ENCODE data around the gene KCNJ15. TPM values are rescaled to one million over a fixed set of nuclear protein-coding genes. Genes with fewer than 3 reads are reported as not detected.

The KCNJ15 gene
- polyA plus RNA-seq, 1 donor from 2014 or later, result not detected

DNA sequence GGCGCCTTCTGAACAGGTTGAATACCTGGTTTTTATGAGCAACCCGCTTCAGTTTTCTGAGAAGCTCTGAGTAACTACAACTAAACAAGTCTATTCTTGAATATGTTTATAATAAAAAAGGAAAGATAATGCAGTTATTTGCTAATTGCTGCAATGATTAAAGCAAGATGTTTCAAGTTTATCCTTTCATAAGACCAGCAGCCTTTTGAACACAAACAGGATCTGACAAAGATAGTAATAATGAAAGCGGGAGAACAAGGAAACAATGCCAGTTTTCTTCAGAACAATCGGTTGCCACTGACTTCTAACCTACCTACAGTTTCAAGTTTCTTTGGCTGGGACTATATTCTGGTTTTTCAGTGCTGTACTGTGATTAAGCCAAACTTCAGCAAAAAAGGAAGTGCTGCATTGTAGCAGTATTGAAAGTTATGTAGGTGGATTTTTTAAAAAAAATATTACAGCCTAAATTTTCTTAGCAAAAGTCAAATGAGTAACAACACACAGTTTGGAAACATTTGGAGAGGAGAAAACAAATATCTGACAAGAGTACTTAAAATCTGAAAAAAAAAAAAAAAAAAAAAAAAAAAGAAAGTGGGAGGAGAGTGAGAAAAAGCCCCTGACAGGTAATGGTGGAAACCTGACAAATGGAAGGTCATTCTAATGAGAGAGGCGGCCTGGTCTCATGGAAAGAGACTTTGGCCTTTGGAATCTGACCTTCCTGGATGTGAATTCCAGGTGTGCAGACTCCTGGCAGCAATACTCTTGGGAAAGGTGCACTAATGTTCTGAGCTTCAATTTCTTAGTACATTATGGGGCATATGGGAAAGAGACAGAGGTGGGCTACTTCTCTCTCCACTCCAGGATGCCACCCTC lies 11.4 kb downstream of the KCNJ15 start:
- Histone ChIP-seq H3K4me2 (ENCODE audit: low read length) (no peak overlapping the region), H3K9me3 (ENCODE audit: low read length) (no peaks in the 10 kb centered on the region), H3K36me3 (ENCODE audit: insufficient read depth, low read length) (no peaks in the 10 kb centered on the region), H3F3A (ENCODE audit: insufficient read depth, low read length, poor library complexity, severe bottlenecking) (no peaks in the 10 kb centered on the region), H3K27ac (ENCODE audit: low read length) (no peak overlapping the region), H3K9me2 (ENCODE audit: insufficient read depth, low read length) (no peaks in the 10 kb centered on the region), H3K4me3 (ENCODE audit: low read length) (no peak overlapping the region), H3K79me2 (replicated peaks; ENCODE audit: insufficient read depth, low read length) (no peaks in the 10 kb centered on the region), H3K9ac (ENCODE audit: low read length) (no peak overlapping the region), H2AFZ (ENCODE audit: low read depth, low read length) (no peak overlapping the region), H4K20me1 (ENCODE audit: insufficient read depth) (no peaks in the 10 kb centered on the region), H3K27me3 (ENCODE audit: insufficient read depth, low read depth, low read length) (no peaks in the 10 kb centered on the region)
- TF ChIP-seq SMC3 (conservative IDR thresholded peaks at IDR 0.05; ENCODE audit: poor library complexity) (no peak), TAF1 (IDR thresholded peaks at IDR 0.05; ENCODE audit: low read depth) (no peak), MXI1 (conservative IDR thresholded peaks at IDR 0.05; ENCODE audit: poor library complexity, severe bottlenecking) (no peak), RAD21 (conservative IDR thresholded peaks at IDR 0.05) (no peak), EP300 (conservative IDR thresholded peaks at IDR 0.05; ENCODE audit: poor library complexity, severe bottlenecking) (no peak), EZH2 (IDR thresholded peaks at IDR 0.05; ENCODE audit: borderline replicate concordance, insufficient read depth, low read length, poor library complexity, severe bottlenecking) (no peak), POLR2AphosphoS5 (IDR thresholded peaks at IDR 0.05) (no peak)
- TF ChIP-seq, protein P1, sequence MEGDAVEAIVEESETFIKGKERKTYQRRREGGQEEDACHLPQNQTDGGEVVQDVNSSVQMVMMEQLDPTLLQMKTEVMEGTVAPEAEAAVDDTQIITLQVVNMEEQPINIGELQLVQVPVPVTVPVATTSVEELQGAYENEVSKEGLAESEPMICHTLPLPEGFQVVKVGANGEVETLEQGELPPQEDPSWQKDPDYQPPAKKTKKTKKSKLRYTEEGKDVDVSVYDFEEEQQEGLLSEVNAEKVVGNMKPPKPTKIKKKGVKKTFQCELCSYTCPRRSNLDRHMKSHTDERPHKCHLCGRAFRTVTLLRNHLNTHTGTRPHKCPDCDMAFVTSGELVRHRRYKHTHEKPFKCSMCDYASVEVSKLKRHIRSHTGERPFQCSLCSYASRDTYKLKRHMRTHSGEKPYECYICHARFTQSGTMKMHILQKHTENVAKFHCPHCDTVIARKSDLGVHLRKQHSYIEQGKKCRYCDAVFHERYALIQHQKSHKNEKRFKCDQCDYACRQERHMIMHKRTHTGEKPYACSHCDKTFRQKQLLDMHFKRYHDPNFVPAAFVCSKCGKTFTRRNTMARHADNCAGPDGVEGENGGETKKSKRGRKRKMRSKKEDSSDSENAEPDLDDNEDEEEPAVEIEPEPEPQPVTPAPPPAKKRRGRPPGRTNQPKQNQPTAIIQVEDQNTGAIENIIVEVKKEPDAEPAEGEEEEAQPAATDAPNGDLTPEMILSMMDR (IDR thresholded peaks at IDR 0.05; ENCODE audit: poor library complexity, severe bottlenecking), result no peak
- TF ChIP-seq, protein P2, sequence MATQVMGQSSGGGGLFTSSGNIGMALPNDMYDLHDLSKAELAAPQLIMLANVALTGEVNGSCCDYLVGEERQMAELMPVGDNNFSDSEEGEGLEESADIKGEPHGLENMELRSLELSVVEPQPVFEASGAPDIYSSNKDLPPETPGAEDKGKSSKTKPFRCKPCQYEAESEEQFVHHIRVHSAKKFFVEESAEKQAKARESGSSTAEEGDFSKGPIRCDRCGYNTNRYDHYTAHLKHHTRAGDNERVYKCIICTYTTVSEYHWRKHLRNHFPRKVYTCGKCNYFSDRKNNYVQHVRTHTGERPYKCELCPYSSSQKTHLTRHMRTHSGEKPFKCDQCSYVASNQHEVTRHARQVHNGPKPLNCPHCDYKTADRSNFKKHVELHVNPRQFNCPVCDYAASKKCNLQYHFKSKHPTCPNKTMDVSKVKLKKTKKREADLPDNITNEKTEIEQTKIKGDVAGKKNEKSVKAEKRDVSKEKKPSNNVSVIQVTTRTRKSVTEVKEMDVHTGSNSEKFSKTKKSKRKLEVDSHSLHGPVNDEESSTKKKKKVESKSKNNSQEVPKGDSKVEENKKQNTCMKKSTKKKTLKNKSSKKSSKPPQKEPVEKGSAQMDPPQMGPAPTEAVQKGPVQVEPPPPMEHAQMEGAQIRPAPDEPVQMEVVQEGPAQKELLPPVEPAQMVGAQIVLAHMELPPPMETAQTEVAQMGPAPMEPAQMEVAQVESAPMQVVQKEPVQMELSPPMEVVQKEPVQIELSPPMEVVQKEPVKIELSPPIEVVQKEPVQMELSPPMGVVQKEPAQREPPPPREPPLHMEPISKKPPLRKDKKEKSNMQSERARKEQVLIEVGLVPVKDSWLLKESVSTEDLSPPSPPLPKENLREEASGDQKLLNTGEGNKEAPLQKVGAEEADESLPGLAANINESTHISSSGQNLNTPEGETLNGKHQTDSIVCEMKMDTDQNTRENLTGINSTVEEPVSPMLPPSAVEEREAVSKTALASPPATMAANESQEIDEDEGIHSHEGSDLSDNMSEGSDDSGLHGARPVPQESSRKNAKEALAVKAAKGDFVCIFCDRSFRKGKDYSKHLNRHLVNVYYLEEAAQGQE (IDR thresholded peaks at IDR 0.05; ENCODE audit: borderline replicate concordance), result no peak

DNA sequence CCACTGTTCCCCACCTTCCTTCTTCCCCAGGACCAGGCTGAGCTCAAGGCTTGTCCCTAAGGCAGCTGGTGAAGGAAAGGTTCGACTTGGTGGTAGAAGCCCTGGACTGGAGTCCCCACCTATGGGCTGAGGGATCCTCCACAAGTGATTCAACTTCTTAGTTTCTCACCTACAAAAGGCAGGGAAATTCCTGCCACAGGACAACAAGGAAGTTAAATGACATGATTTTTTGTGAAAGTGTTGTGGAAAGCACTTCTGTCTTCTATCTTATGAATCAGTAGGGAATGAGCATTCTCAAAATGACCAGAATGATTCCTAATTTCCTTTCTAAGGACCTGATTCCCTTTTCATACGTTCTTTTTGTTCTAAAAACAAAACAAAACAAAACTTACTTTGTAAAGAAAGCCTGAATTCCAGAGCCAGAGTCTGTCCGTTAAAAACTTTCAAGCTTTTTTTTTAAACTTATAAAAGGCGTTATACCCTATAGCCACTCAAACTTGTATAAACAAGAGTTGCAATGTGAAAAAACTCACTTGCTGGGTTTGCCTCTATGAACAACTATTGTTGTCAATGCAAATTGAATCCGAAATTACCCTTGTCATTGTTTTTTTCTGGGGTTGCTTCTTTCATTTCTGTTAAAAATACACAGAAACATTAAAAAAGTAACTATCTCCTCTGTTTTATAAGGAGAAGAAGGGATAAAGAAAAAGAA lies 12.2 kb downstream of the KCNJ15 start:
- TF ChIP-seq TAF1 (IDR thresholded peaks at IDR 0.05; ENCODE audit: low read depth), result no peak
- TF ChIP-seq POLR2AphosphoS5 (IDR thresholded peaks at IDR 0.05), result no peak
- TF ChIP-seq, protein P2 (IDR thresholded peaks at IDR 0.05; ENCODE audit: borderline replicate concordance), result no peak
- TF ChIP-seq, protein P1 (IDR thresholded peaks at IDR 0.05; ENCODE audit: poor library complexity, severe bottlenecking), result no peak
- no peak for TF ChIP-seq RAD21 (conservative IDR thresholded peaks at IDR 0.05)
- TF ChIP-seq MXI1 (conservative IDR thresholded peaks at IDR 0.05; ENCODE audit: poor library complexity, severe bottlenecking), result no peak
- TF ChIP-seq EZH2 (IDR thresholded peaks at IDR 0.05; ENCODE audit: borderline replicate concordance, insufficient read depth, low read length, poor library complexity, severe bottlenecking), result no peak
- no peak for TF ChIP-seq EP300 (conservative IDR thresholded peaks at IDR 0.05; ENCODE audit: poor library complexity, severe bottlenecking)
- TF ChIP-seq SMC3 (conservative IDR thresholded peaks at IDR 0.05; ENCODE audit: poor library complexity), result no peak
- no peaks in the 10 kb centered on the region for H3K9me2 ChIP-seq (ENCODE audit: insufficient read depth, low read length)
- no peaks in the 10 kb centered on the region for H3K36me3 ChIP-seq (ENCODE audit: insufficient read depth, low read length)
- no peaks in the 10 kb centered on the region for H3F3A ChIP-seq (ENCODE audit: insufficient read depth, low read length, poor library complexity, severe bottlenecking)
- H3K4me3 ChIP-seq (ENCODE audit: low read length), result no peak overlapping the region
- H3K4me2 ChIP-seq (ENCODE audit: low read length), result no peak overlapping the region
- H2AFZ ChIP-seq (ENCODE audit: low read depth, low read length), result no peak overlapping the region
- H3K9ac ChIP-seq (ENCODE audit: low read length), result no peak overlapping the region
- no peaks in the 10 kb centered on the region for H3K79me2 ChIP-seq (replicated peaks; ENCODE audit: insufficient read depth, low read length)
- no peaks in the 10 kb centered on the region for H4K20me1 ChIP-seq (ENCODE audit: insufficient read depth)
- no peak overlapping the region for H3K27ac ChIP-seq (ENCODE audit: low read length)
- no peaks in the 10 kb centered on the region for H3K27me3 ChIP-seq (ENCODE audit: insufficient read depth, low read depth, low read length)
- no peaks in the 10 kb centered on the region for H3K9me3 ChIP-seq (ENCODE audit: low read length)
